Non-pigmented ciliary epithelial cell (primary cell): Measurements from ENCODE around the gene ZMYND12.

Source experiments
- DNase-seq: peaks from one replicate; pipeline ENCODE4 v3.0.0-alpha.2; 2010; ENCODE audit warnings: low read depth

ZMYND12 gene

GRCh38 chr1:42392255-42392654, 63.6 kb downstream of the ZMYND12 start:
- no peak for DNase-seq

DNA sequence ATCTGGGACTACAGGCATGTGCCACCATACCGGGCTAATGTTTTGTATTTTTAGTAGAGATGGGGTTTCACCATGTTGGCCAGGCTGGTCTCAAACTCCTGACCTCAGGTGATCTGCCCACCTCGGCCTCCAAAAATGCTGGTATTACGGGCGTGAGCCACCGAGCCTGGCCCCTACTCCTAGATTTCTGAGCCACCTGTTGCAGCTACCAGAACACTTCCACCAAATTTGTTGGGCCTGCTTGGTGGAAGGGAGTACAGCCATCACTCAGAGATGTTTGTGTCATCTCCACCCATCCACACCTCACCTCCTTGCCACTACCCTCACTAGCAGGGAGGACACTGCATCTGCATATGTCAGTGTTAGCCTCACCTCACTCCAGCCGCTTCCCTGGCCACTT, 69.8 kb downstream of the ZMYND12 start:
- DNase-seq = no peak

DNA sequence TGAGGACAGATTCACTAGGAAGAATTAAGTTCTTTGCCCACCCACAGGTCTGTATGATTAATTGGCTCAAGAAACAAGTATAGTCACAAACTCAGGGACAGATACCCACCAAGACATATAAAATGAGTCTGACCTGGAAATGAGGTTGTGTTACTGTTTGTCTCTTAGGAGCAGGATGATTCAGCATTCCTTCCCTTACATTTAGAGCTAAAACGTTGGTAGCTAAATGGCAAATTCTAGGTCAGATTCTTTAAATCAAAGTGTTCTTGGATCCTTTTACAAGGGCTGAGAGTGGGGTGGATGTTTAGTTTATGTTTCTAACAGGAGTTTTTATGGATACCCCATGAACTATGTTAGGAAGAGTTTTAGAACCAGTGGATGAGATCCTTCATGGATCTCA, 70.5 kb downstream of the ZMYND12 start:
- DNase-seq = no peak

- no peak for DNase-seq
Measured at GRCh38 chr1:42381280-42381673, 74.5 kb downstream of the ZMYND12 start.

GRCh38 chr1:42380586-42381279, 75.1 kb downstream of the ZMYND12 start, which contains the start of gene RIMKLA:
Gene RIMKLA (plus strand): TSS chr1:42380792. CDS start chr1:42380935, 143 bp downstream.
- DNase-seq = no peak
